Liver (tissue), 9 donors: ENCODE data around the gene AGPAT3. TPM values are rescaled to one million over a fixed set of nuclear protein-coding genes. Genes with fewer than 3 reads are reported as not detected.

Experiments
- DNase-seq: peaks from one replicate; pipeline ENCODE4 v3.0.0-alpha.2; 2017; ENCODE audit warnings: low spot score
- H3K27ac ChIP-seq, 2 donors: one replicate each; pipeline ENCODE4 v1.7.0; 2013; ENCODE audit warnings: inconsistent platforms in 2 of 2, low read length in 2 of 2, control low read depth in 1 of 2, low read depth in 1 of 2, mild to moderate bottlenecking in 1 of 2
- H3K27me3 ChIP-seq, 4 donors: one replicate each; pipeline versions ENCODE4 v1.6.1 to v1.7.0; 2013; ENCODE audit warnings: low read length in 3 of 4, inconsistent platforms in 1 of 4, mild to moderate bottlenecking in 1 of 4, moderate library complexity in 1 of 4; ENCODE audit not compliant: control insufficient read depth in 4 of 4, insufficient read depth in 4 of 4
- H3K36me3 ChIP-seq, 4 donors: one replicate each; pipeline versions ENCODE4 v1.6.1 to v1.7.0; 2013; ENCODE audit warnings: low read length in 3 of 4, mild to moderate bottlenecking in 3 of 4, low read depth in 1 of 4, moderate library complexity in 1 of 4; ENCODE audit not compliant: control insufficient read depth in 4 of 4, insufficient read depth in 3 of 4
- H3K4me1 ChIP-seq, 4 donors: one replicate each; pipeline versions ENCODE4 v1.6.1 to v1.7.0; 2013; ENCODE audit warnings: low read length in 3 of 4, mild to moderate bottlenecking in 3 of 4, moderate library complexity in 1 of 4; ENCODE audit not compliant: control insufficient read depth in 4 of 4, insufficient read depth in 4 of 4
- H3K4me3 ChIP-seq, 3 donors: one replicate each; pipeline versions ENCODE4 v1.6.1 to v1.7.0; 2013; ENCODE audit warnings: low read length in 3 of 3, control low read depth in 1 of 3, low read depth in 1 of 3, mild to moderate bottlenecking in 1 of 3
- H3K9ac ChIP-seq, 2 donors: one replicate each; pipeline ENCODE4 v1.7.0; 2013; ENCODE audit warnings: low read length in 2 of 2, mild to moderate bottlenecking in 2 of 2, moderate library complexity in 2 of 2, control low read depth in 1 of 2, low read depth in 1 of 2
- H3K9me3 ChIP-seq, 4 donors: one replicate each; pipeline versions ENCODE4 v1.6.1 to v1.7.0; 2013; ENCODE audit warnings: low read length in 3 of 4; ENCODE audit not compliant: control insufficient read depth in 4 of 4
- EGR1 ChIP-seq, 2 donors: IDR thresholded peaks; 2 replicates each; pipeline ENCODE4 v1.6.1; 2016 to 2018; ENCODE audit warnings: antibody characterized with exemption in 2 of 2, low read depth in 2 of 2
- FOXA1 ChIP-seq: IDR thresholded peaks from 2 replicates; pipeline ENCODE4 v1.6.1; 2016; ENCODE audit warnings: antibody characterized with exemption
- FOXA2 ChIP-seq: IDR thresholded peaks from 2 replicates; pipeline ENCODE4 v1.6.1; 2016; ENCODE audit warnings: antibody characterized with exemption
- GABPA ChIP-seq, 2 donors: IDR thresholded peaks in 1 of 2; conservative IDR thresholded peaks in 1 of 2; 2 replicates each; pipeline ENCODE4 v1.6.1; 2016; ENCODE audit warnings: antibody characterized with exemption in 2 of 2, mild to moderate bottlenecking in 1 of 2, moderate library complexity in 1 of 2
- HNF4A ChIP-seq, 2 donors: conservative IDR thresholded peaks; 2 replicates each; pipeline ENCODE4 v1.6.1; 2016; ENCODE audit warnings: antibody characterized with exemption in 2 of 2, mild to moderate bottlenecking in 2 of 2
- HNF4G ChIP-seq: IDR thresholded peaks from 2 replicates; pipeline ENCODE4 v1.6.1; 2016; ENCODE audit warnings: antibody characterized with exemption
- JUND ChIP-seq, 2 donors: IDR thresholded peaks; 2 replicates each; pipeline ENCODE4 v1.6.1; 2016; ENCODE audit warnings: antibody characterized with exemption in 2 of 2
- NR2F2 ChIP-seq: IDR thresholded peaks from 2 replicates; pipeline ENCODE4 v1.6.1; 2016; ENCODE audit warnings: antibody characterized with exemption
- RAD21 ChIP-seq, 2 donors: IDR thresholded peaks; 2 replicates each; pipeline ENCODE4 v1.6.1; 2016; ENCODE audit warnings: antibody characterized with exemption in 2 of 2, mild to moderate bottlenecking in 2 of 2
- RXRA ChIP-seq, 2 donors: IDR thresholded peaks; 2 replicates each; pipeline ENCODE4 v1.6.1; 2017 to 2018; ENCODE audit warnings: antibody characterized with exemption in 2 of 2, mild to moderate bottlenecking in 1 of 2
- SP1 ChIP-seq: IDR thresholded peaks from 2 replicates; pipeline ENCODE4 v1.6.1; 2018; ENCODE audit warnings: antibody characterized with exemption, mild to moderate bottlenecking
- TAF1 ChIP-seq: conservative IDR thresholded peaks from 2 replicates; pipeline ENCODE4 v1.6.1; 2016; ENCODE audit warnings: antibody characterized with exemption, mild to moderate bottlenecking
- YY1 ChIP-seq: IDR thresholded peaks from 2 replicates; pipeline ENCODE4 v1.6.1; 2016; ENCODE audit warnings: antibody characterized with exemption, mild to moderate bottlenecking
- WGBS: extraction: QIAGEN DNeasy Blood & Tissue Kit; methylation state at CpG from one replicate; pipeline ENCODE4 v1.1.7; 2013; 5-methylcytosine and 5-hydroxymethylcytosine counted together
- polyA plus RNA-seq, 2 donors: library from polyadenylated mRNA; stranded (reverse) in 1 of 2; unstranded in 1 of 2; fragments of 200-250 nt in 1 of 2; fragments of >200 nt in 1 of 2; fragmentation: Nextera tagmentation in 1 of 2; extraction: Ambion mirVana in 1 of 2; gene quantifications; one replicate each; pipeline versions ENCODE4 v1.2.1 to v1.2.3, GENCODE V29; 2013 to 2015
- total RNA-seq, 2 donors: library from RNA; depleted of rRNA; stranded (reverse); fragments of >200 nt; gene quantifications; one replicate each; pipeline ENCODE4 v1.2.3, GENCODE V29; 2014
- TF ChIP-seq, protein P1 (sequence below): IDR thresholded peaks from 2 replicates; pipeline ENCODE4 v1.6.1; 2016; ENCODE audit warnings: antibody characterized with exemption
- TF ChIP-seq, protein P2 (sequence below): IDR thresholded peaks from 2 replicates; pipeline ENCODE4 v1.6.1; 2016; ENCODE audit warnings: antibody characterized with exemption
- TF ChIP-seq, protein P3 (sequence below): fragments of 150-350 bp; IDR thresholded peaks from 2 replicates; pipeline ENCODE4 v1.5.1; 2017; ENCODE audit warnings: improper control_type of control experiment, low read depth, low read length; ENCODE audit not compliant: missing input control
- TF ChIP-seq, protein P4 (sequence below): IDR thresholded peaks from 2 replicates; pipeline ENCODE4 v1.6.1; 2016; ENCODE audit warnings: antibody characterized with exemption
- TF ChIP-seq, protein P5 (sequence below): IDR thresholded peaks from 2 replicates; pipeline ENCODE4 v1.6.1; 2016; ENCODE audit warnings: antibody characterized with exemption, mild to moderate bottlenecking
- donor health status: healthy.
- donor health status: healthy.
- donor health status: healthy.
- donor health status: healthy.
- donor health status: healthy.

The AGPAT3 gene
- total and polyA plus RNA-seq, 4 donors = 32.3 to 148 (median 59.8) TPM

DNA sequence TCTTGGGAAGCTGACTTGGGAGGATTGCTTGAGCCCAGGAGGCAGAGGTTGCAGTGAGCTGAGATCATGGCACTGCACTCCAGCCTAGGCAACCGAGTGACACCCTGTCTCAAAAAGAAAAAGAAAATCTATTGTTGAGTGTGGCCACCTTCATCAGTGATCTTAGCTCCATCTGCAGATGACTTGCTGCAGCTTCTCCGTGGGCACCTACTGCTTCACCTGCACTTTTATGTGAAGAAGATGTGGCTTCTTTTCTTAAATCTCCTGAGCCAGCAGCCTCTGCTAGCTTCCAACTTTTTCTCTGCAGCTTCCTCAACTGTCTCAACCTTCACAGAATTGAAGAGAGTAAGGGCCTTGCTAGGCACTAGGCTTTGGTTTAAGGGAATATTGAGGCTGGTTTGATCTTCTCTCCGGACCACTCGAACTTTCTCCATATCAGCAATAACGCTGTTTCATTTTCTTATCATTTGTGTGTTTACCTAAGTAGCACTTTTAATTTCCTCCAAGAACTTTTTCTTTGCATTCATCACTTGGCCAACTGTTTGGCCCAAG is 28.0 kb downstream of the AGPAT3 start:
- no peak for DNase-seq
- Histone ChIP-seq H3K27me3 (no peaks in the 10 kb centered on the region), H3K9me3 (no peaks in the 10 kb centered on the region), H3K4me3 (no peak overlapping the region), H3K27ac (no peak overlapping the region), H3K4me1 (peaks cover 0 to 11% (median 4%) of the 10 kb centered on the region in 4 donors), H3K36me3 (peaks cover 0 to 3% (median 0%) of the 10 kb centered on the region in 4 donors), H3K9ac (no peak overlapping the region)
- WGBS = 81% methylated on average over 5 of the region's 5 CpGs
- no peak for TF ChIP-seq FOXA1
- no peak for TF ChIP-seq RXRA (IDR thresholded peaks at IDR 0.05)
- no peak for TF ChIP-seq SP1
- TF ChIP-seq, protein P1, sequence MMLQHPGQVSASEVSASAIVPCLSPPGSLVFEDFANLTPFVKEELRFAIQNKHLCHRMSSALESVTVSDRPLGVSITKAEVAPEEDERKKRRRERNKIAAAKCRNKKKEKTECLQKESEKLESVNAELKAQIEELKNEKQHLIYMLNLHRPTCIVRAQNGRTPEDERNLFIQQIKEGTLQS = no peak
- TF ChIP-seq EGR1 (IDR thresholded peaks at IDR 0.05; ENCODE audit: low read depth in 2 of 2) = no peak
- TF ChIP-seq GABPA (IDR thresholded peaks at IDR 0.05 in 1 of 2, conservative IDR thresholded peaks at IDR 0.05 in 1 of 2) = no peak
- TF ChIP-seq, protein P2, sequence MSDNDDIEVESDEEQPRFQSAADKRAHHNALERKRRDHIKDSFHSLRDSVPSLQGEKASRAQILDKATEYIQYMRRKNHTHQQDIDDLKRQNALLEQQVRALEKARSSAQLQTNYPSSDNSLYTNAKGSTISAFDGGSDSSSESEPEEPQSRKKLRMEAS = no peak
- no peak for TF ChIP-seq JUND (IDR thresholded peaks at IDR 0.05)
- no peak for TF ChIP-seq TAF1
- TF ChIP-seq HNF4G = no peak
- TF ChIP-seq, protein P3, sequence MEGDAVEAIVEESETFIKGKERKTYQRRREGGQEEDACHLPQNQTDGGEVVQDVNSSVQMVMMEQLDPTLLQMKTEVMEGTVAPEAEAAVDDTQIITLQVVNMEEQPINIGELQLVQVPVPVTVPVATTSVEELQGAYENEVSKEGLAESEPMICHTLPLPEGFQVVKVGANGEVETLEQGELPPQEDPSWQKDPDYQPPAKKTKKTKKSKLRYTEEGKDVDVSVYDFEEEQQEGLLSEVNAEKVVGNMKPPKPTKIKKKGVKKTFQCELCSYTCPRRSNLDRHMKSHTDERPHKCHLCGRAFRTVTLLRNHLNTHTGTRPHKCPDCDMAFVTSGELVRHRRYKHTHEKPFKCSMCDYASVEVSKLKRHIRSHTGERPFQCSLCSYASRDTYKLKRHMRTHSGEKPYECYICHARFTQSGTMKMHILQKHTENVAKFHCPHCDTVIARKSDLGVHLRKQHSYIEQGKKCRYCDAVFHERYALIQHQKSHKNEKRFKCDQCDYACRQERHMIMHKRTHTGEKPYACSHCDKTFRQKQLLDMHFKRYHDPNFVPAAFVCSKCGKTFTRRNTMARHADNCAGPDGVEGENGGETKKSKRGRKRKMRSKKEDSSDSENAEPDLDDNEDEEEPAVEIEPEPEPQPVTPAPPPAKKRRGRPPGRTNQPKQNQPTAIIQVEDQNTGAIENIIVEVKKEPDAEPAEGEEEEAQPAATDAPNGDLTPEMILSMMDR = no peak
- TF ChIP-seq, protein P4, sequence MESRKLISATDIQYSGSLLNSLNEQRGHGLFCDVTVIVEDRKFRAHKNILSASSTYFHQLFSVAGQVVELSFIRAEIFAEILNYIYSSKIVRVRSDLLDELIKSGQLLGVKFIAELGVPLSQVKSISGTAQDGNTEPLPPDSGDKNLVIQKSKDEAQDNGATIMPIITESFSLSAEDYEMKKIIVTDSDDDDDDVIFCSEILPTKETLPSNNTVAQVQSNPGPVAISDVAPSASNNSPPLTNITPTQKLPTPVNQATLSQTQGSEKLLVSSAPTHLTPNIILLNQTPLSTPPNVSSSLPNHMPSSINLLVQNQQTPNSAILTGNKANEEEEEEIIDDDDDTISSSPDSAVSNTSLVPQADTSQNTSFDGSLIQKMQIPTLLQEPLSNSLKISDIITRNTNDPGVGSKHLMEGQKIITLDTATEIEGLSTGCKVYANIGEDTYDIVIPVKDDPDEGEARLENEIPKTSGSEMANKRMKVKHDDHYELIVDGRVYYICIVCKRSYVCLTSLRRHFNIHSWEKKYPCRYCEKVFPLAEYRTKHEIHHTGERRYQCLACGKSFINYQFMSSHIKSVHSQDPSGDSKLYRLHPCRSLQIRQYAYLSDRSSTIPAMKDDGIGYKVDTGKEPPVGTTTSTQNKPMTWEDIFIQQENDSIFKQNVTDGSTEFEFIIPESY = no peak
- TF ChIP-seq NR2F2 = no peak
- TF ChIP-seq YY1 = no peak
- TF ChIP-seq FOXA2 = no peak
- no peak for TF ChIP-seq RAD21 (IDR thresholded peaks at IDR 0.05)
- no peak for TF ChIP-seq HNF4A (conservative IDR thresholded peaks at IDR 0.05)
- TF ChIP-seq, protein P5, sequence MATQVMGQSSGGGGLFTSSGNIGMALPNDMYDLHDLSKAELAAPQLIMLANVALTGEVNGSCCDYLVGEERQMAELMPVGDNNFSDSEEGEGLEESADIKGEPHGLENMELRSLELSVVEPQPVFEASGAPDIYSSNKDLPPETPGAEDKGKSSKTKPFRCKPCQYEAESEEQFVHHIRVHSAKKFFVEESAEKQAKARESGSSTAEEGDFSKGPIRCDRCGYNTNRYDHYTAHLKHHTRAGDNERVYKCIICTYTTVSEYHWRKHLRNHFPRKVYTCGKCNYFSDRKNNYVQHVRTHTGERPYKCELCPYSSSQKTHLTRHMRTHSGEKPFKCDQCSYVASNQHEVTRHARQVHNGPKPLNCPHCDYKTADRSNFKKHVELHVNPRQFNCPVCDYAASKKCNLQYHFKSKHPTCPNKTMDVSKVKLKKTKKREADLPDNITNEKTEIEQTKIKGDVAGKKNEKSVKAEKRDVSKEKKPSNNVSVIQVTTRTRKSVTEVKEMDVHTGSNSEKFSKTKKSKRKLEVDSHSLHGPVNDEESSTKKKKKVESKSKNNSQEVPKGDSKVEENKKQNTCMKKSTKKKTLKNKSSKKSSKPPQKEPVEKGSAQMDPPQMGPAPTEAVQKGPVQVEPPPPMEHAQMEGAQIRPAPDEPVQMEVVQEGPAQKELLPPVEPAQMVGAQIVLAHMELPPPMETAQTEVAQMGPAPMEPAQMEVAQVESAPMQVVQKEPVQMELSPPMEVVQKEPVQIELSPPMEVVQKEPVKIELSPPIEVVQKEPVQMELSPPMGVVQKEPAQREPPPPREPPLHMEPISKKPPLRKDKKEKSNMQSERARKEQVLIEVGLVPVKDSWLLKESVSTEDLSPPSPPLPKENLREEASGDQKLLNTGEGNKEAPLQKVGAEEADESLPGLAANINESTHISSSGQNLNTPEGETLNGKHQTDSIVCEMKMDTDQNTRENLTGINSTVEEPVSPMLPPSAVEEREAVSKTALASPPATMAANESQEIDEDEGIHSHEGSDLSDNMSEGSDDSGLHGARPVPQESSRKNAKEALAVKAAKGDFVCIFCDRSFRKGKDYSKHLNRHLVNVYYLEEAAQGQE = no peak
